HG03432 (cell line): ENCODE data around the gene OR6S1.
"Not testable (repeated sequence)": the region's sequence is repeated elsewhere in the genome, so short reads cannot be mapped to it uniquely, and the experiment has no call there.

Experiments
- ATAC-seq: cut with Tn5 transposase; IDR thresholded peaks from one replicate; pipeline ENCODE4 v1.9.1; 2021; ENCODE audit warnings: mild to moderate bottlenecking, moderate library complexity; ENCODE audit not compliant: unreplicated experiment

The OR6S1 gene

DNA sequence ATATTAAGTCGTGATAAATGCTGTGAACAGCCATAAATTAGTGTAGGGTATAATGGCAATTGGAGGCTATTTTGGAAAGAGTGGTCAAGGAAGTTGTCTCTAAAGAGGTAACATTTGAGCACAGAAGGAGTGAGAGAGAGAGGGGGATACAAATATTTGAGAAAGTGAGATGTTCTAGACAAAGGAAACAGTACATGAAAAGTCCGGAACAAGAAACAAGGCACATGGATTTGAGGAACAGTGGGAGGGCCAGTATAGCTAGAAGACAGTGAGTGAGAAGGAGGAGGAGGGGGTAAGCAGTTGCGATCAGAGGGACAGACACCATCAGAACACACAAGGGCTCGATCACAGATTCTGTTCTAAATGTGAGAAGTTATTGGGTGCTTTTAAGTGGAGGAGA is 30.2 kb downstream of the OR6S1 start:
- ATAC-seq: no peak

GRCh38 chr14:20610002-20610765 is 31.3 kb downstream of the OR6S1 start:
- peak; percentile 18 for ATAC-seq

DNA sequence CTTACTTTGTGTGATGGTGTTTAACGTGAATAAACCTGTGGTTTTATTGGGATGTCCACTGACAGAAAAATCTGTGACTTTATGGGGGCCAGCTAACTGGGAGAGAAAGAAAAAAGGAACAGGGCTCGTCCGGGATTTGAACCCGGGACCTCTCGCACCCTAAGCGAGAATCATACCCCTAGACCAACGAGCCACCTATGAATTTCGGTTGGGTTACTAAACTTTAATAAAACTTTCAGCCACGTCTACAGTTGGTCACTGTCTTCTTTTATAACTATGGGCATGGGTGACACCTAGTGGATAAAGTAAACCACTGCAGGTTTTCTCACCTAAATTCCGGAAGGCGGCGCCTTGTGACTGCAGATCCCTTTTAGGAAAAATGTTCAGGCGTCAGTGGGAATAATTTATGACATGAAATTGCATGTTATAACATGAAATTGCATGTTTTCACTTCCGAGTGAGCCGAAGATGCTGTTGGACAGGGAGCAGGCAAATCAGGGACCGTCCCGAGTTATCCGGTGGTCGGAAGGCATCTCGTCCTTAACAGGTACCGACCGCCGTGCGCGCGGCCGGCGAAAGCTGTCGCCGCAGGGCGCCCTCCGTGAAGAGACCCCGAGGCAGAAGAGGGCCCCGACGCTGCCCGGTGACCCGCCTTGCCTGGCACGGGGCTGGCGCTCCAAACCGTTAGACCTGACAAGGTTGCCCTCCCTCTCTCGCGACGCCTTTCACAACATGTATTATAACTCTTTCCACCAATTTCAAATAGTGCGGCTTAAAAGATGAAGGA is 32.1 kb downstream of the OR6S1 start:
- peak; percentile 12 for ATAC-seq

- ATAC-seq: no peak
Measured at GRCh38 chr14:20608383-20609110, 32.9 kb downstream of the OR6S1 start.

DNA sequence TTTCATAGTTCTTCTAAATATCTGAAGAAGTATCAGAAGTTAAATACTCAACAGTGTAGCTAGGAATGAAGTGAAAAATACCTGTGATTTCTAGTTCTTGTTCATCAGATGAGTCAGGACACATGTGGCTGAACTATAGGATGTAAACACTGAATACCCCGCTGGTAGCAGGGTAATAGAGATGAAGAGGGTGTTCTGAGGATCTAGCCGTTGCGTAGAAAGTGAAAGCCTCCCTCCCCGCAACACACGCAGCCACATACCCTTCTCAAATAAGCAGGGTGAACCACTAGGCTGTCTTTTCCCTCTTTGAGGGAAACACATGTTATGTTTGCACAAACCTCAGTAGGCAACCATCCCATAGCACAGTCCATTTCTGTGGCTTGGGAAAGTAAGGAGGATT is 33.9 kb downstream of the OR6S1 start:
- no peak for ATAC-seq

DNA sequence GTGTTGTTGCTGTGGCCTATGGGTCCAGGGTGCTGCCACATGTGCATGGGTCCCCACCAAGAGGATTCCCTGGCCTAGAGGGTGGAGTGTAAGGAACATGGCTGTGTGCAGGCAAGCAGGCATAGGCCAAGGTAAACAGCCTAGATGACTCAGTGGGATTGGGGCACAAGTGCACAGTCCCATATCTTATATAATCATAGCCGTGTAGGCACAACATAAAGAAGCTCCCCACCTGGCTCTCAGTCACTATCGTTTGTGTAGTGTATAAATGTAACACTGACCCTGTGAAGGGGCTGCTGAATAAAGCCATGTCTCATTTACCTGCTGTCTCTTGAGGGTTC is 34.6 kb downstream of the OR6S1 start:
- no peak for ATAC-seq

DNA sequence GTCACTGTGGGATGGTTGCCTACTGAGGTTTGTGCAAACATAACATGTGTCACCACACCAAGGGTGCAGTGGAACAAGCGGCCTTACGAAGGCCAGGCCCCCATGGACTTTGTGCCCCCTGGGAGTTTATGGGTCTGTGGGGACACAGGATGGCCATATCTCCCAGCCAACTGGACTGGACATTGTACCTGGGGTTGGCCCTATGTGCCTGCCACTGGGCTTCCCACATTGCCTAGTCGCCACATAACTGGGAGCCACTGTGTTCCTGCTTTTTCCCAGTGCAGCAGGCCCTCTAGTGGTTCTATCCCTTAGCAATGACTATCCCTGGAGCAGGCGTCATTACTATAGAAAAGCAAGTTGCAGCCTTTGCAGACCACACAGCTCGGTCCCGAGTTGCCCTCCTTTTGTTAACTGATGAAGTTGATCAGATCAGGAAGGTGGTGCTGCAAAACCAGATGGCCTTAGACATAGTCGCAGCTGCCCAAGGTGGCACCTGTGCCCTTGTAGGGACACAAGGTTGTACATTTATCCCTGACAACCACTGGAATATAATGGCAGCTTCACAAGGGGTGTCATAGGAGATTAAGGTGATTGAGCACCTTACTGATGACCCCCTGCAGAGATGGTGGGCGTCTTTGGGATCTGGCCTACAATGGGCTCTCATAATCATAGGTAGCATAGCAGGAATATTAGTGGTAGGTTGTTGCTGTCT is 35.1 kb downstream of the OR6S1 start:
- ATAC-seq: no peak

GRCh38 chr14:20603813-20604690 is 37.4 kb downstream of the OR6S1 start:
- ATAC-seq: no peak

GRCh38 chr14:20602583-20602982 is 38.9 kb downstream of the OR6S1 start:
- ATAC-seq: no peak

DNA sequence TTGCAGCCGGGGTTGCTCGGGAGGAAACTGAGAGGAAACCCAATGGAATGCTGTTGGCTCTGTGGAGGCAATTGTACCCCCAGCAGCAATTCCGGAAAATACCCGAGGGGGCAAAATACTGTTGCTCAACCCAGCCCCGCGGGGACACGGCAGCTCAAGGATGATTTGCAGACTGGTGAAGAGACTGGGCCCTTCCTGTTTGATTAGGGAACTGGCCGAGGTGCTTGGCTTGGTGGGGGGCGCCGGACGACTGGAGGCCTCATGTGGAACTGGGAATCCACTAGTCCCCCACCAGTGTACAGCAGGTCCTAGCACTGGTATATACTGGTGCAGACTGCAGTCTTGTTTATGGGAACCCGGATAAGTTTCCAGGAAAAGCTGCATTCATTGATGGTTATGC is 40.0 kb downstream of the OR6S1 start:
- no peak for ATAC-seq

DNA sequence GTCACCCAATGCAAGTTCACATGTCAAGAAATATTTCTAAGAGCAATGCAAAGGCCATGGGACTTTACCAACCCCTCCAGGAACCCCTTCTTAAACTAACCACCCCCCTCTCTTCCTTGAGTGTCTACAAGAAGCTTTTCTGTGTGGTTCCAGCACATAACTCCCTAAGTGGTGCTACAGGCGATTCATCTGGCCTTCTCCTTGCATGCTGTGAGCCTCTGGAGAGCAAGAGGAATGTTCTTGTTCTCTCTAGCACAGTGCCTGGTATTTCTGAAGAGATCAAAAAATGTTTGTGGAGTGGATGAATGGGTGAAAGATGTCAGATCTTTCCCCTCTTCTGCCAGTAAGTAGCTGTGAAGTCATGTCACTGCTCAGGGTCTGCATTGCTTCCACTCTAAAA is 44.4 kb downstream of the OR6S1 start:
- no peak for ATAC-seq

GRCh38 chr14:20595726-20596125 is 45.8 kb downstream of the OR6S1 start:
- ATAC-seq: not testable (repeated sequence)

DNA sequence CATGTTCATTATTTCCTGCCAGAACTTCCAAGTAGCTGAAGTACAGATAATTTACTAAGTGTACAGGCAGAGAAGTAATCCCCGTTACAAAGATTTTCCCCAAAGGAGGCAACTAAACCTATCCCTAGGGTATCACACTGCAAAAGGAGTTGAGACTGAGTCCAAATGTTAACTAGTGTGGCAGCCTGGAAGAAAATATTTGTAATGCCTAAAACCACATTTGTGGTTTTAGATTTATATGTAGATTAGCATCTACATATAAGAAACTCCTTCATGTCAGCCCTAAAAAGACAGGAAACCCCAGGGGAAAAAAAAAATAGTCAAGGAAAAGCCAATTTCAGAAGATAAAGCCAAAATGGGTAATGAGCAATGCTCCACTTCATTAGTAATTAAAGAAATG is 48.9 kb downstream of the OR6S1 start:
- no peak for ATAC-seq

- ATAC-seq: no peak
Measured at GRCh38 chr14:20591235-20591634, 50.3 kb downstream of the OR6S1 start, which contains the start of gene RNASE12. Gene RNASE12 (minus strand): TSS chr14:20591376. CDS start chr14:20590723, 653 bp downstream.
